HPDE6-E6E7 (cell line): ENCODE measurements around the gene NELFE.
"Not testable (repeated sequence)": the region's sequence is repeated elsewhere in the genome, so short reads cannot be mapped to it uniquely, and the experiment has no call there.

Source experiments
- DNase-seq: peaks from one replicate; pipeline ENCODE4 v3.0.0; 2011; ENCODE audit warnings: missing footprints; ENCODE audit errors: extremely low spot score

Gene NELFE

DNA sequence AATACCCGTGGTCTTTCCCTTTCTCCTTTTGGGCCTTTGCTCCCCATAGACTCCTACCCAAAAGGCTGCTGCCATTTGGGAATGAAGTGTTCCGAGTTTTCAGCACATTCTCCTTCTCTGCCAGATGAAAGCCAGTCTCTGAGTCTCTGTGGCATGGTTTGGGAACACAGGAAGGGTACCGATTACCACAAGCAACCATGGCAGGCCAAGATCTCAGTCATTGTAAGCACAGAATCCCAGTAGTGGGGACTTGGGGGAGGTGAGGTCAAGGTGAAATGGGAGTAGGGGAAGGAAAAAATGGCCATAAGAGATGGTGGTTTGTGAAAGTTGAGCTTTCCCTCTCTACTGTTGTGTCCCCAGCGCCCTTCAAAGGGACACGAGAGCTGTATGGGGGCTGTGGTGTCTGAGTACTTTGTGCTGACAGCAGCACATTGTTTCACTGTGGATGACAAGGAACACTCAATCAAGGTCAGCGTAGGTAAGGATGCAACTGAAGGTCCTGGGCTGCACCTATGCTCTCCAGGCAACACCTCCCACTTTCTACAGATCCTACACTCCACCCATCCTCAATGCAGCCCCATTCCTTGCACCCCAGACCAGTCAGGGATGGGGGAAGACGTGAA is 8.7 kb downstream of the NELFE start:
- no peak for DNase-seq

DNA sequence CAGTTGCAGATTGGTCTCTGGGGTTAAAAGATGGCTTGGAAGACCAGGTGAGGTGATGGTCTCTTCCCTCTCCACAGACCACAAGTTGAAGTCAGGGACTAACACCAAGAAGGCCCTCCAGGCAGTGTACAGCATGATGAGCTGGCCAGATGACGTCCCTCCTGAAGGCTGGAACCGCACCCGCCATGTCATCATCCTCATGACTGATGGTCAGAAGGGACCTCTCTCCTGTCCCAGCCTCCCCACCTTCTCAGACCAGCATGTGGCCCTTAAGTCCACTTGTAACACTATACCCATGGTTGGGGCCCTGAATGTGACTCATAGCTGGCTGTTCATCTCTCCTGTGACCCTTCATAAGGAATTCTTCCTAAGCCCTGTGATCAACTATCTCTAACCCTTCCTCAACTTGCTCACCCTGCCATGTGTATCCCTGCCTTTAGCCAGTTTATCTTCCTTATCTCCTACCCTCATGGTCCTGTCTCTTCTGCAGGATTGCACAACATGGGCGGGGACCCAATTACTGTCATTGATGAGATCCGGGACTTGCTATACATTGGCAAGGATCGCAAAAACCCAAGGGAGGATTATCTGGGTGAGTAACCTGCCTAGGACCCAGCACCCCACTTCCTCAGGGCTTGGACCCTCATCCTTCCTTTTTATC is 9.9 kb downstream of the NELFE start:
- DNase-seq: peak; percentile 37

GRCh38 chr6:31948306-31948705 is 10.5 kb downstream of the NELFE start:
- no peak for DNase-seq

DNA sequence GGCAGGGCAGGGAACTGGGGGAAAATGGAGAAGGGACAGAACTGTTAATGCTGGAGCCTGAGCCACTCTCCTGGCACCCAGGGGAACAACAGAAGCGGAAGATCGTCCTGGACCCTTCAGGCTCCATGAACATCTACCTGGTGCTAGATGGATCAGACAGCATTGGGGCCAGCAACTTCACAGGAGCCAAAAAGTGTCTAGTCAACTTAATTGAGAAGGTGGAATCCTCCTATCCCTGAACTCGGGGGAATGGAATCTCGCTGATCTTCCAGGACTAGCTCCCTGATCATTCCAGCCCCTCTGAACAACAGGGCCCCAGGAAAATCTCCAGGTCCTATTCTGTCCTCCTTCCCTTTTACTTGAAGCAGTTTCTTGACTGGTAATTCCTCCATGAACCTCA is 10.9 kb downstream of the NELFE start:
- DNase-seq: no peak

DNA sequence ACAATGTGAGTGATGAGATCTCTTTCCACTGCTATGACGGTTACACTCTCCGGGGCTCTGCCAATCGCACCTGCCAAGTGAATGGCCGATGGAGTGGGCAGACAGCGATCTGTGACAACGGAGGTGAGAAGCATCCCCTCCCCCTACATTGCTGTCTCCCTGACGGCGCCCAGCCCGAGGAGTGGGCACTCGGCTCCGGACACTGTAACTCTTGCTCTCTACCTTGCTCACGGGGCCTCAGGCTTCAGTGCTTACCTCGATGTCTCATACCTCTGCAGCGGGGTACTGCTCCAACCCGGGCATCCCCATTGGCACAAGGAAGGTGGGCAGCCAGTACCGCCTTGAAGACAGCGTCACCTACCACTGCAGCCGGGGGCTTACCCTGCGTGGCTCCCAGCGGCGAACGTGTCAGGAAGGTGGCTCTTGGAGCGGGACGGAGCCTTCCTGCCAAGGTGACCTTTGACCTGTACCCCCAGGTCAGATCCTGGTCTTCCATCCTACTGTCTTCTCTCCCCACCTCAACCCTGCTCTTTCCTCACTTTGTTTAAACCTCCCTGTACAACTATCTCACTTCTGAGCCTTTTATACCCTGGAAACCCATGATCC is 11.6 kb downstream of the NELFE start:
- no peak for DNase-seq

GRCh38 chr6:31946370-31946885 is 12.3 kb downstream of the NELFE start:
- no peak for DNase-seq

GRCh38 chr6:31945507-31946369 is 13.0 kb downstream of the NELFE start, which contains the start of gene CFB:
CFB (plus strand) TSS chr6:31946095; CDS start chr6:31946222, 127 bp downstream.
- peak; percentile 92 for DNase-seq

DNA sequence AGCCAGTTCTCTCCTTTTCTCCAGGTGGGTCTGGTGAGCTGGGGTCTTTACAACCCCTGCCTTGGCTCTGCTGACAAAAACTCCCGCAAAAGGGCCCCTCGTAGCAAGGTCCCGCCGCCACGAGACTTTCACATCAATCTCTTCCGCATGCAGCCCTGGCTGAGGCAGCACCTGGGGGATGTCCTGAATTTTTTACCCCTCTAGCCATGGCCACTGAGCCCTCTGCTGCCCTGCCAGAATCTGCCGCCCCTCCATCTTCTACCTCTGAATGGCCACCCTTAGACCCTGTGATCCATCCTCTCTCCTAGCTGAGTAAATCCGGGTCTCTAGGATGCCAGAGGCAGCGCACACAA is 13.6 kb downstream of the NELFE start:
- DNase-seq: no peak

DNA sequence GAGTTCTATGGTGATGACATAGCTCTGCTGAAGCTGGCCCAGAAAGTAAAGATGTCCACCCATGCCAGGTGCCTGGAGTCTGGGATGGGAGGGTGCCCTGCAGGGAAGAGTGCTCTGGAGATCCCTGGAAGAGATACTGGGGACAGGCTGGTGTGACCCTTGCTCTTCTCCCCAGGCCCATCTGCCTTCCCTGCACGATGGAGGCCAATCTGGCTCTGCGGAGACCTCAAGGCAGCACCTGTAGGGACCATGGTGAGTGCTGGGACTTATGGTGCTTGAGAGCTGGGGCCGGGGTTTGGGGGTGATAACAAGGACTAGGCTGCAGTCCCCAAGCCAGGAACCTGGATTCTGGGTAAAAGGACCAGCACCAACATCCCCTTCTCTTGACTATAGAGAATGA is 15.0 kb downstream of the NELFE start:
- DNase-seq: no peak

- no peak for DNase-seq
These were observed 18.5 kb downstream of the NELFE start for GRCh38 chr6:31940256-31940664.

- DNase-seq: no peak
These were observed 22.9 kb downstream of the NELFE start for GRCh38 chr6:31935823-31936222.

- DNase-seq: no peak
These were observed 23.8 kb downstream of the NELFE start for GRCh38 chr6:31935021-31935420.

GRCh38 chr6:31933537-31933936 is 25.2 kb downstream of the NELFE start:
- DNase-seq: no peak

DNA sequence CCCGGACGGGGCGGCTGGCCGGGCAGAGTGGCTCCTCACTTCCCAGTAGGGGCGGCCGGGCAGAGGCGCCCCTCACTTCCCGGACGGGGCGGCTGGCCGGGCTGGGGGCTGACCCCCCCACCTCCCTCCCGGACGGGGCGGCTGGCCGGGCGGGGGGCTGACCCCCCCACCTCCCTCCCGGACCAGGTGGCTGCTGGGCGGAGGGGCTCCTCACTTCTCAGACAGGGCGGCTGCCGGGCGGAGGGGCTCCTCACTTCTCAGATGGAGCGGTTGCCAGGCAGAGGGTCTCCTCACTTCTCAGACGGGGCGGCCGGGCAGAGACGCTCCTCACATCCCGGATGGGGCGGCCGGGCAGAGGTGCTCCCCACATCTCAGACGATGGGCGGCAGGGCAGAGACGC is 26.6 kb downstream of the NELFE start:
- DNase-seq: not testable (repeated sequence)

DNA sequence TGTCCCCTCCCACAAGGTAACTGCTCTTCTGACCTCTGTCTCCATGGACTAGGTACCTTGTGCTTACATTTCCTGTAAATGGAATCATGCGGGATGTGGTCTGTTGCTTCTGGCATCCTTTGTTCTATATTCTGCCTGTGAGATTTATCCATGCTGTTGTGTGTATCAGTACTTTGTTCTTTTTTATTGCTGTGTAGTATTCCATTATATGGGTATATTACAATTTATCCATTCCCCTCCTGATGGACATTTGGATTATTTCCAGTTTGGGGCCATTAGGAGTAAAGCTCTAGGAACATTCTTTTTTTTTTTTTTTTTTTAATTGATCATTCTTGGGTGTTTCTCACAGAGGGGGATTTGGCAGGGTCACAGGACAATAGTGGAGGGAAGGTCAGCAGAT is 27.8 kb downstream of the NELFE start:
- no peak for DNase-seq

GRCh38 chr6:31928672-31928939 is 30.2 kb downstream of the NELFE start:
- DNase-seq: no peak

GRCh38 chr6:31927863-31928671 is 30.7 kb downstream of the NELFE start:
- no peak for DNase-seq

GRCh38 chr6:31927242-31927862 is 31.4 kb downstream of the NELFE start, which contains the start of gene C2:
C2 (plus strand) TSS chr6:31927717; CDS start chr6:31927753, 36 bp downstream.
- no peak for DNase-seq

DNA sequence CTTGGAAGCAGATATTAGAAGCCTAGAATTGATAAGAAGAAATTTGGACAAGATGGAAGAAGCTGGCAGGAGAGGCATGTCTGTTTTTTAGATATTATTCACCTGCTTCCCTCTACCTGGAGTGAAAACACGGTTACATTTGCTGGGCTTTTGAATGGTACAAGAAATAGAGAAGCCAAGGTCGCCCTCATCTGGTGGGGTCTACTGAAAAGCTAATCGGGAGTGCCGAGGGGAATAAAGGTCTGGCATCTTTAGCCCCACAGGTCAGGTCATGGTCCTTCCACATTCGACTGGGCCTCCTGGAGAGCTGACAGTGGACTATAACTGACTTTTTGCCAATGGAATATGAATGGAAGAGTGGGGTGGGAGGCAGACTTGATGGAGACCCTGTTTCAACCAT is 35.8 kb downstream of the NELFE start:
- no peak for DNase-seq

DNA sequence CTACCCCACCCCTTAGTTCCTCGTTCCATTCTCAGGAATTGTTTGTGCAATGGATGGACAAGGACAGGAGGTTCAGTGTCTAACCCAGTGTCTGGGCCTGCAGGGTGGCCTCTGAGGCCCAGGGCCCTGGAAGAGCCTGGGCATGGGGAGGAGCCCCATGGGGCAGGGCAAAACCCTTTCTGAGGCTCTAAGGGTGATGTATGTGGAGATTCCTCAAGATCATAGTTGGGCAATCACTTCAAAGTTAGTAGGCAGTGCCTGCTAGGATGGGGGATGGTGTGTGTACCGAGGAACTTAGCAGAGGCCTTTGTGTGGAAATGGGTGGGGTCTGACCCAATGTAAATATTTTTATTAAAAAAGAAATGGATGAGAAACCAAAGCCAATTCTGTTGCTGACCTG is 38.0 kb downstream of the NELFE start:
- no peak for DNase-seq
